Measurements from ENCODE around the gene PFKP. TPM values are rescaled to one million over a fixed set of nuclear protein-coding genes. Genes with fewer than 3 reads are reported as not detected.

PFKP gene
- total RNA-seq, 1 experiment from 2014 or later: 232 TPM

DNA sequence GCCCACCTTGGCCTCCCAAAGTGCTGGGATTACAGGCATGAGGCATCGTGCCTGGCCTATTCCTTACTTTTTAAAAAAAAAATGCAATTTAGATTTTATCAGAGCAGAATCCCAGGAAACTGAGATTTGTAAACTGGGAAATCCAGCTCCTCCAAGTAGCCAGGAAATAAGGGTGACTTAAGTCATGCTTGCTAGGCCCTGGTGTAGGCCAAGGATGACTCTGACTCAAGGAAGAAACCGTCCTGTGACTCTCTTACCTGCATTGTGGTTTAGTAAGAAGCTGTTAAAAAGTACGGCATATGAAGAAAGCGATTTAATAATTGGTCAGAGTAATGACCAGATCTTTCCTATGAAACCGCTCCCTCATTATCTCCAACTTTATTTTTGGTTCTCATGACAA lies 10.2 kb downstream of the PFKP start:
- POLR2A ChIA-PET: no interaction called here
- intact Hi-C loops (cut with micrococcal nuclease; ENCODE audit: unreplicated experiment): no loop called here
- Histone ChIP-seq H3K9me3 (ENCODE audit: control insufficient read depth, insufficient read depth, low read depth, low read length) (no peaks in the 10 kb centered on the region), H3K4me3 (ENCODE audit: low read depth in 2 of 2, low read length in 2 of 2) (no peak overlapping the region), H3K4me1 (ENCODE audit: control insufficient read depth, insufficient read depth, low read length) (peaks cover 60% of the 10 kb centered on the region), H3K27ac (ENCODE audit: low read length) (peak overlapping the region; percentile 59), H3K36me3 (ENCODE audit: control insufficient read depth, insufficient read depth, low read length) (no peaks in the 10 kb centered on the region), H3K27me3 (ENCODE audit: control insufficient read depth, insufficient read depth, low read length) (no peaks in the 10 kb centered on the region)
- no TSS peak for BruUV-seq (replicated peaks)
- TF ChIP-seq POLR2AphosphoS5 (IDR thresholded peaks at IDR 0.05; ENCODE audit: low read depth, low read length): no peak
- TF ChIP-seq TCF7L2 (IDR thresholded peaks at IDR 0.05; ENCODE audit: low read depth, low read length): no peak
- TF ChIP-seq, protein P1, sequence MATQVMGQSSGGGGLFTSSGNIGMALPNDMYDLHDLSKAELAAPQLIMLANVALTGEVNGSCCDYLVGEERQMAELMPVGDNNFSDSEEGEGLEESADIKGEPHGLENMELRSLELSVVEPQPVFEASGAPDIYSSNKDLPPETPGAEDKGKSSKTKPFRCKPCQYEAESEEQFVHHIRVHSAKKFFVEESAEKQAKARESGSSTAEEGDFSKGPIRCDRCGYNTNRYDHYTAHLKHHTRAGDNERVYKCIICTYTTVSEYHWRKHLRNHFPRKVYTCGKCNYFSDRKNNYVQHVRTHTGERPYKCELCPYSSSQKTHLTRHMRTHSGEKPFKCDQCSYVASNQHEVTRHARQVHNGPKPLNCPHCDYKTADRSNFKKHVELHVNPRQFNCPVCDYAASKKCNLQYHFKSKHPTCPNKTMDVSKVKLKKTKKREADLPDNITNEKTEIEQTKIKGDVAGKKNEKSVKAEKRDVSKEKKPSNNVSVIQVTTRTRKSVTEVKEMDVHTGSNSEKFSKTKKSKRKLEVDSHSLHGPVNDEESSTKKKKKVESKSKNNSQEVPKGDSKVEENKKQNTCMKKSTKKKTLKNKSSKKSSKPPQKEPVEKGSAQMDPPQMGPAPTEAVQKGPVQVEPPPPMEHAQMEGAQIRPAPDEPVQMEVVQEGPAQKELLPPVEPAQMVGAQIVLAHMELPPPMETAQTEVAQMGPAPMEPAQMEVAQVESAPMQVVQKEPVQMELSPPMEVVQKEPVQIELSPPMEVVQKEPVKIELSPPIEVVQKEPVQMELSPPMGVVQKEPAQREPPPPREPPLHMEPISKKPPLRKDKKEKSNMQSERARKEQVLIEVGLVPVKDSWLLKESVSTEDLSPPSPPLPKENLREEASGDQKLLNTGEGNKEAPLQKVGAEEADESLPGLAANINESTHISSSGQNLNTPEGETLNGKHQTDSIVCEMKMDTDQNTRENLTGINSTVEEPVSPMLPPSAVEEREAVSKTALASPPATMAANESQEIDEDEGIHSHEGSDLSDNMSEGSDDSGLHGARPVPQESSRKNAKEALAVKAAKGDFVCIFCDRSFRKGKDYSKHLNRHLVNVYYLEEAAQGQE (IDR thresholded peaks at IDR 0.05; ENCODE audit: insufficient read depth in 1 of 2, low read depth in 2 of 2, low read length in 1 of 2): no peak
- no peak for TF ChIP-seq SIN3A (IDR thresholded peaks at IDR 0.05; ENCODE audit: borderline replicate concordance, insufficient read depth, low read depth, low read length)
- TF ChIP-seq, protein P2, sequence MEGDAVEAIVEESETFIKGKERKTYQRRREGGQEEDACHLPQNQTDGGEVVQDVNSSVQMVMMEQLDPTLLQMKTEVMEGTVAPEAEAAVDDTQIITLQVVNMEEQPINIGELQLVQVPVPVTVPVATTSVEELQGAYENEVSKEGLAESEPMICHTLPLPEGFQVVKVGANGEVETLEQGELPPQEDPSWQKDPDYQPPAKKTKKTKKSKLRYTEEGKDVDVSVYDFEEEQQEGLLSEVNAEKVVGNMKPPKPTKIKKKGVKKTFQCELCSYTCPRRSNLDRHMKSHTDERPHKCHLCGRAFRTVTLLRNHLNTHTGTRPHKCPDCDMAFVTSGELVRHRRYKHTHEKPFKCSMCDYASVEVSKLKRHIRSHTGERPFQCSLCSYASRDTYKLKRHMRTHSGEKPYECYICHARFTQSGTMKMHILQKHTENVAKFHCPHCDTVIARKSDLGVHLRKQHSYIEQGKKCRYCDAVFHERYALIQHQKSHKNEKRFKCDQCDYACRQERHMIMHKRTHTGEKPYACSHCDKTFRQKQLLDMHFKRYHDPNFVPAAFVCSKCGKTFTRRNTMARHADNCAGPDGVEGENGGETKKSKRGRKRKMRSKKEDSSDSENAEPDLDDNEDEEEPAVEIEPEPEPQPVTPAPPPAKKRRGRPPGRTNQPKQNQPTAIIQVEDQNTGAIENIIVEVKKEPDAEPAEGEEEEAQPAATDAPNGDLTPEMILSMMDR (IDR thresholded peaks at IDR 0.05): no peak
- no peak for DNase-seq (ENCODE audit: low read depth, low spot score)
- CTCF ChIA-PET: no interaction called here
- no peak for ATAC-seq
- in situ Hi-C loops (cut with HindIII; ENCODE audit: low pct_unique_long_range_greater_than_20kb, low sequenced_read_pairs): no loop called here

DNA sequence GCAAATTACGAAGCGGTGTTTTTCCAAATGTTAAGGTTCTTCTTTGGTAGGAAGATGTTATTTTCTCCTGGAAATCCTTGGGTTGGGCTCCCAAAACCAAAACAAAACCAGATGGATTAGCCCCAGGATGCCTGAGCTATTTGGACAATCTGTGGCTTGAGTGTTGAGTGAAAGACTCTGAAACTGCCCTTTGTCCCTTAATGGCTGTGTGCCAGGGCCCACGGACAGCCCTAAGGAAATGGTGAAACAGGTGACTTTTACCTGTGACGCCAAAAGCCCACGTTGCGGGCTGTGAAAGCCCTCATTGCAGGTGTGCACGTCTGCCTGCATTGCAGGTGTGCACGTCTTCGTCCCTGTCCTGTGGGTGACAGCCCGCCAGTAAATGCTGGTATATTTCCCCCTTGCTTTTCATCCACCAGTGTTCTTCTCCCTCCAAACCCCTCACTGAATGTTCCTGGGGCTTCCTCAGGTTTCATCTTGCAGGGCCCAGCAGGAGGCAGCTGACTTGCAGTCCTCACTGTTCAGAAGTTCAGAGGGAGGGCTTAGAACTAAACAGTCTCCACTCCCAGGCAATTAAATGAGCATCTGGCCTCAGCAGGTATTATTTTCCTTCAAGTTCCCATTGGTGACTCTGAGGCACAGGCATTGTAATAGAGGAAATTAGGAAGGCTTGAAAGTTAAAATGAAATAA lies 10.7 kb downstream of the PFKP start:
- CTCF ChIA-PET: no interaction called here
- Histone ChIP-seq H3K27ac (ENCODE audit: low read length) (peak overlapping the region; percentile 59), H3K4me1 (ENCODE audit: control insufficient read depth, insufficient read depth, low read length) (peaks cover 54% of the 10 kb centered on the region), H3K4me3 (ENCODE audit: low read depth in 2 of 2, low read length in 2 of 2) (no peak overlapping the region), H3K36me3 (ENCODE audit: control insufficient read depth, insufficient read depth, low read length) (no peaks in the 10 kb centered on the region), H3K27me3 (ENCODE audit: control insufficient read depth, insufficient read depth, low read length) (no peaks in the 10 kb centered on the region), H3K9me3 (ENCODE audit: control insufficient read depth, insufficient read depth, low read depth, low read length) (no peaks in the 10 kb centered on the region)
- no TSS peak for BruUV-seq (replicated peaks)
- DNase-seq (ENCODE audit: low read depth, low spot score) (no peak), ATAC-seq (no peak)
- TF ChIP-seq, protein P2 (IDR thresholded peaks at IDR 0.05): no peak
- TF ChIP-seq TCF7L2 (IDR thresholded peaks at IDR 0.05; ENCODE audit: low read depth, low read length) (no peak), POLR2AphosphoS5 (IDR thresholded peaks at IDR 0.05; ENCODE audit: low read depth, low read length) (no peak), SIN3A (IDR thresholded peaks at IDR 0.05; ENCODE audit: borderline replicate concordance, insufficient read depth, low read depth, low read length) (no peak)
- TF ChIP-seq, protein P1 (IDR thresholded peaks at IDR 0.05; ENCODE audit: insufficient read depth in 1 of 2, low read depth in 2 of 2, low read length in 1 of 2): no peak
- in situ Hi-C loops (cut with HindIII; ENCODE audit: low pct_unique_long_range_greater_than_20kb, low sequenced_read_pairs): no loop called here
- intact Hi-C loops (cut with micrococcal nuclease; ENCODE audit: unreplicated experiment): no loop called here
- POLR2A ChIA-PET: no interaction called here
